Cortex of kidney (tissue), 1 donor: ENCODE data around the gene NEK5.

ENCODE experiments used
- DNase-seq: peaks from one replicate; lab custom pipeline; 2025; lab: John Stamatoyannopoulos, UW

NEK5 gene

DNA sequence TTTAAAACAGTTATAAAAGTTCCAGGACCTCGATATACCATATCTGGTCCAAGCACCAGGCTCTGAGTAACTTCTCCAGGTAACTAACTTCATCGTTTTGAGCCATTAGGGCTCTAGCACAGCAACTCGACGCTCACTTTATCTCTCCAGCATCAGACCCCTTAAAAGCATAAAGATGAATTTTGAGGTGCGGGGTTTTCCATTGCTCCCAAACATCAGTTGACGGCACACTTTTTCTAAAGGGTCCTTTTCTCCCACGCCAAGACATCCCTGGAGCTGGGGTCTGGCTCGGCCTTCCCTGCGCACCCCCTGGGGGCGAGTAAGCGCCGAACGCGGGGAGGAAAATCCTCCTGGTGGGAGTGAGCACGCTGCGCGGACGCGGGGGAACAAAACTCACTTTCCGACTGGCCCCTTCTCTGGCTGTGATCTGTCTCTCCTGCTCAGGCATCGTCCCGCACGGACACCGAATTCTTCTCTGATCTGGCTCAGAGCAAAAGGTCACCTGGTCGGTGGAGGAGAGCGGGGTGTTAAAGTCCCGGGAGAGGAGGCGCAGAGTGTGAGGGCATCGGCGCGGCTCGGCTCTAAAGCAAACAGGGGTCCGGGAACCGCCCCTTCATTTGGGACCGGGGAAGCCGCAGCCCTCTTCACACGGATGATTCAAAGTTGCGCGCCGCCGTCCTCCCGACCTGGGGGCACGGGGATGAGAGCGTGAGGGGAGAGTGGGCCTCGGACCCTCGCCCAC, 117.8 kb downstream of the NEK5 start, which contains the start of gene ATP7B:
Gene ATP7B, minus strand, starts transcription at position 561 of the 742 bp plus-strand sequence. Its CDS starts 113 bp downstream, at position 448.
- no peak for DNase-seq

DNA sequence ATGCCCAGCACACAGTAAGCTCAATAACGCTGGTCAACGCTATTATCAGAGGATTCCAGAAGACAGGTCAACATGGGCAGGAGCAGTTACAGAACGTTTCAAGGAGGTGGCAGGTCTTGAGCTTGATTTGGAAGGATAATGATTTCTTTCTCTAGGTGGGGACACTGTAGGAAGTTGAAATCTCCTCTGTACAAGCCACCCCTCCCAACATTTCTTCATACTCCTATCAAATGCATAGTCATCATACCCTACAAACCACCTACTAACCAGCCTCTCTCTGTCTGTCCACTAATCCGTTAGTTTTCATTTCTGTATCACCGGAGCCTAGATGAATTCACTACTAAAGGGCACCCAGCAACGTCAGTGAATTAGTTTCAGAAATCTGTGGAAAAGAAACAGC, 118.9 kb downstream of the NEK5 start:
- DNase-seq: no peak

DNA sequence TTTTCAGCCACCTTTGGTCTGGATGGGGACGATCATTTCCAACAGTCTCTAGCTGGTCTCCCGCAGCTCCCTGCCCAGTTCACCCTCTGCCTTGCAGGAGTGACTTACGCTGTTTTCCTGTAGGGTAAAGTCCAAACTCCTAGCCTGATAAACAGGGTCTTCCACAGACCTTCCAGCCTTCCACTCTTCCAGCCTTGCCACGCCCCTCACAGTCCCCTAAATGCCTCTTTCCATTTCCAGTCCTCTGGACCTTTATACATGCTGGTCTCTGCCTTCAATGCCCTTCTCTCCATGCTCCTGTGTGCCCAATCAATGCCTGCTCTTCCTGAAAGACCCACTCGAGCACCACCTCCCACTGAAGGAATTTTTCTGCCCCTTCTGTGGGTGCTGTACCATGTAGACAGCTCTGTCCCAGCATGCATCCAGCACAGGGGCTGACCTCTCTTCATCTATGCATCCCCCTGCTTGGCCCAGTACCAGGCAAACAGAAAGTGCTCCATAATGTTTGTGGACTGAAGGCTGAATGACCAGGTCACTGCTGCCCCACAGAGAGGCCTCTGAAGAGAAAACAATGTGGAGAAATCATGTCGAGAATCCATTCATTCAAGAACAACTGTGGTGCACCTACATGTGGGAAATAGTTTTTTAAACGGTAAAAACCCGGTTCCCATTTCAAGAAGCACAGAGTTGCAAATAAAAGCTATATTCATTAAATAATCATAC, 122.2 kb downstream of the NEK5 start:
- no peak for DNase-seq

DNA sequence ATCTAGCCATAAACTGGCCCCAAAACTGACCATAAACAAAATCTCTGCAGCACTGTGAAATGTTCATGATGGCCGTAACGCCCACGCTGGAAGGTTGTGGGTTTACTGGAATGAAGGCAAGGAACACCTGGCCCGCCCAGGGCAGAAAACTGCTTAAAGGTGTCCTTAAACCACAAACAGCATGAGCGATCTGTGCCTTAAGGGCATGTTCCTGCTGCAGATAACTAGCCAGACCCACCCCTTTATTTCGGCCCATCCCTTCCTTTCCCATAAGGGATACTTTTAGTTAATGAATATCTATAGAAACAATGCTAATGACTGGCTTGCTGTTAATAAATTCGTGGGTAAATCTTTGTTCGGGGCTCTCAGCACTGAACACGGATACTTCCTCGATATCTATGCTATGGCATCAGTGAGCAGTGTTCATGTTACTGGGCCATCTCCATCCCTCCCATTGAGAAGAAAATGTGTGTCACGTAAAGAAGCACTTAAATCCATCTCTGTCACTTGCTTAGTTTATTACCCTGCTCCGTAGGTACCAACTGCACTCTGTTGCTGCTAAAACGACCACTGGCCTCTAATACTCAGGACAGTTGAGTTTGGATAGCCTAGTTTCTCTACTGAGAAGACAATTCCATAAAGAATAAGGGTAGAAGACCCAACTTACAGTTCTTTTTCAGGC, 122.9 kb downstream of the NEK5 start:
- DNase-seq: no peak

DNA sequence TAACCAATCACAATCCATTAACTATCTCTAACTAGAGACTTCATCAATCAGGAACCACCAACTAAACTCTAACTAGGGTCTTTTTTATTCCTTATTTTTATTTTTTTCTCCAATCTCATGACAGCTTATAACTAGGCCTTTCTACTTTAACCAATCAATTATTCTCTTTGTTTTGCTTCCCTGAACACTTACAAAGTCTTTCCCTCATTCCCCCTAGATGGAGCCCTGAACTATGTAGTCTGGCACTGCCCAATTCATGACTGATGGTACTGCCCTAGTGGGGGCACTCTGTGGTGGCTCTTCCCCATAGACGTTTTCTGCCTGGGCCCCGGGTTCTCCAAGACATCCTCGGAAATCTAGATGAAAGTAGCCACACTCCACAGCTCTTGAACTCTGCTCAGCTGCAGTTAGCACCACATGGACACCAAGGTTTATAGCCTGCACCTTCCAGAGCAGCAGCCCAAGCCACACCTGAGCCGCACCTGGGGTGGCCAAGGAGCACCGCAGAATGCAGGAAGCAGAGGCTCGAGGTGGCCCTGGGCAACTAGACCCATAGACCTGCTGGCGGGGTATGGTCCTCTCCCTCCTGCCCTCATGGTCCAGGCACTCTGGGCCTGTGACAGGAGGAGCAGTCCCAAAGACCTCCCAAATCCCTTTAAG, 124.2 kb downstream of the NEK5 start:
- DNase-seq: no peak

DNA sequence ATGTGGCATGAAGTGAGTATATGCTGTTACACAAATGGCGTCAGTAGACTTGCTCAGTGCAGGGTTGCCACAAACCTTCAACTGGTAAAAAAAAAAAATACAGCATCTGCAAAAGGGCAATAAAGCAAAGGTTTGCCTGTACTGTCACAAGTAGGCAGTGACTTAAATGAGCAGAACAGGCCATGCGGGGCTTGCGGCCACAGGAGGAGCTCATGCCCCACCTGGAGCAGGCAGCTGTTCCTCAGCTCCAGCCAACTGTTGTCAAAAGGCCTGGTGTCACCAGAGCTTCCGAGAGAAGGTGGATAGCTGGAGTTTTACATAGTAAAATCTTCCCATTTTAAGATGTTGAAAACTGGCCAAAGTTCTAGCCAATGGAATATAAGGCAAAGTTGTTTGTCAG, 125.3 kb downstream of the NEK5 start:
- no peak for DNase-seq

DNA sequence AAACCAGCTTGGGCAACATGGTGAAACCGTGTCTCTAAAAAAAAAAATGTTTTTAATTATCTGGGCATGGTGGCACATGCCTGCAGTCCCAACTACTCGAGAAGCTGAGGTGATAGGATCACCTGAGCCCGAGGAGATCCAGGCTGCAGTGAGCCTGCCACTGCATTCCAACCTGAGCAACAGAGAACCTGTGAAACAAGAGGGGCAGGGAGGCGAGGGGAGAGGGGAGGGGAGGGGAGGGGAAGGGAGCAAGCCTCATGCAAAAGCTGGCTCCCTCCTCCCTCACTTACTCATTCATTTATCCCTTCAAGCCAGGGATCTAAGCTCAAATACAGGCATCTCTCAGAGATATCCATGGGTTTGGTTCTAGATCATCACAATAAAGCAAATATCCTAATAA, 126.5 kb downstream of the NEK5 start:
- no peak for DNase-seq

DNA sequence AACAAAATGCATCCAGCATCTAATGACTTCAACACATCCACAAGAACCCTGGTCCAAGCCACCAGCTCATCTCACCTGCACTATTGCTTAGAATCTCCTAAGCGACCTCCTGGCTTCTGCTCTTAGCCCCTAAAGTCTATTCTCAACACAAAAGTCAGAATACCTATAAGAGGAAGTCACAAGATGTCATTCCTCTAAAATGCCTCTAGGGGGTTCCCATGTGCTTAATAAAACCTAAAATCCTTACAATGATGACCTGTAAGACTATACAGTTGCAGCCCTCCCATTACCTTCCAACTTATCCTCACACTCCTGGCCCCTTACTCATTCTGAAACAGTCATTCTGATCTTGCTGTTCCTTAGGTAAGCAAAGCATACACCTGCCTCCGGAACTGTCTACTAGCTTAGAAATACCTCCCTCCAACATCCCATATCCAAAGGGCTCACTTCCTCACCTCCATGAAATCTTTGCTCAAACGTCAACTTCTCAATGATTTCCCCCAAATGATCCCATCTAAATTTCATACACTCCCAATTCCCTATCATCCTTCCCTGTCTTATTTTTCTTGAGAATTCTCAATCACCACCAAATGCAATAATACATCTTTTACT, 127.6 kb downstream of the NEK5 start:
- no peak for DNase-seq

DNA sequence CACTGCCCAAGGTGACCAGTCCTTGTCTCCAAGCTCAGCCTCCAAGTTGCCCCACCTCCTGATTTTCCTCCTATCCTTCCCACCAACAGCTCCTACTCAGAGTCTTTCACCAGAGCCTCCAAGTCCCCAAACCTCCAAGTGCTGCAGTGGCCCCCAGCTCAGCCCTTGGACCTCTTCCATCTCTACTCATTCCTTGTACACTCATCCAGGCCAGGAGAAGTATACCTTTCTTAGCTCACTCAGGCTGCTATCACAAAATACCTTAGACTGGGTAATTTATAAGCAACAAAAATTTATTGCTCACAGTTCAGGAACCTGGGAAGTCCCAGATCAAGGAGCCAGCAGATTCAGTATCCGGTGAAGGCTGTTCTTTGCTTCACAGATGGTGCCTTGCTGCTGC, 129.0 kb downstream of the NEK5 start:
- no peak for DNase-seq

DNA sequence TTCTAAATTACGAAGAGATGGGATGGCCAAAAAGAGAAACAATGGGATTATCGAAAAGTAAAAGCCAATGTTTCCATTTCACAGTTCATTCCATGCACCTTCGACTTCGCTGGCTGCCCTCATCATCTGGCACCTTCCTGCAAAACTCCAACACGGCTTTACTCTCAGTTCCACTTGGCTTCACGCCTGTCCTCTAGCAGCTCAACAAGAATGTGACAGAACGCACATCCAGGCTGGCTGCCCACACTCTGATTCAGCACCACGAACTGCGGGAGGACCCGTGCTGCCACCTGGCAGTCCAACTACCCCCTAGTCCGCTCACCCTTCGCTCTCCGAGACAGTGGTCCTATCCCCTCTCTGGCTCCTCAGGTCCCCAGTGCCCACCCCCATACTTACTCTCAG, 129.4 kb downstream of the NEK5 start:
- DNase-seq: no peak

DNA sequence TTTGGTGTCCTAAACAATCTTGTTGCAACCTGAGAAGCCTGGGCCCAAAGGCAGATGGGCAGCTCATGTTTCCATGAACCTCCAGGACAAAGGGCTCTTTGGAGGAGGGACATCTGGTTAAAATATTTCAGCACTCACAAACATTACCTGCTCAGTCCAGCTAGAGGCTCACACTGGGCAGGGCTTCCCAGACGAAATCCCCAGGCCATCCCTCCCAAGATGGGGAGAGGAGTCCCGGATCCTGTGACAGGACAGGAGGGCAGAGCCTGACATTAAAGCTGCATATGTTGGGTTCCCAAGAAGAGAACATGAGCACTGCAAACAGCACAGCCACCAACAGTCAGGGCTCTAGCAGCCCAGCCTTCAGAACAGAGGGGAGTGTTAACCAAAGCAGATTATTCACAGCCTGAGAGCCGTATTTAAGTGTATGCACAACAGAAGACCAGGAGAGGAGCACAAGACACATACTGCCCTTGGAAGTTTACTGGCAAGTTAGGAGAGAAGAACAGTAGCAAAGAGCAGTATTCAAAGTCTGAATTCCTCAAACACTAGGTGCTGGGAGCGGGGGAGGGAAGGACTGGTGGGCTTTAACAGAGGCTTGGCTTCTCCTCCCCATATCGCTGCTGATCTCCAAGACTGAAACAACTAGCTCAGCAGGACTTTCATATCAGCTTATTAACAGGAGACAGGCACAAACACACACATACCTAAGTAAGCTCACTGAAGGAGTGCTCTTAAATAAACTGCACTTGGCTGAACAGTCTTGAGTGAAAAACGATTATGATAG, 130.0 kb downstream of the NEK5 start:
- DNase-seq: no peak

DNA sequence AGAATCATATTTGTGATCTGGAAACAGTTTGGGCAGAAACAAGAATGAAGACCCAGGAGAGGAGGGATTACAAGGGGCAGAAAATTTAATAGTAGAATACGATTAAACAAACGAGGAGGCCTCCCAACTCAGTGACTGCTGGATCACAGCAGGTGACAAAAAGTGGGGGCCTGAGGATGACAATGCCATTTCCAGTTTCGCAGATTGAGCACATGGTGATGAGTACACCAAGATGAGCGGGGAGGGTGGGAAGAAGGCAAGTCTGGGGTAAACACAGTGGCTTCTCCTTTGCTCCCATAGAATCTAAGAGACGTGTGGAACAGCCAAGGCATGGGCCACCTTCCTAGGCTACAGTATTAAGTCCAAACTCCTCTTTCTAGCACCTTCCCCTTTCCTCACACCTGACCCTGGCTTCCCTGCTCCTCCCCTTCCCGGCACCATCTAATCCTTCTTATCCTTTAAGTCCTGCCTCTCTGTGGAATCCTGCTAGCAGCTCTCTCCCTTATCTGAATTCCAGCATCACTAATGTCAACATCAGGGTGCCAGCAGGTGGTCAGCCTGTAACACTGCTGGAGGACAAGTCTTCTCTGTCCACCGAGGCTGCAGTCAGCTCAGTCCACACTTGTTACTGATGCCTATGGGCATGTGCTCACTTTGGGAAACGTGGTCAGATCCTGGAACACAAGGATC, 131.1 kb downstream of the NEK5 start:
- DNase-seq: no peak

DNA sequence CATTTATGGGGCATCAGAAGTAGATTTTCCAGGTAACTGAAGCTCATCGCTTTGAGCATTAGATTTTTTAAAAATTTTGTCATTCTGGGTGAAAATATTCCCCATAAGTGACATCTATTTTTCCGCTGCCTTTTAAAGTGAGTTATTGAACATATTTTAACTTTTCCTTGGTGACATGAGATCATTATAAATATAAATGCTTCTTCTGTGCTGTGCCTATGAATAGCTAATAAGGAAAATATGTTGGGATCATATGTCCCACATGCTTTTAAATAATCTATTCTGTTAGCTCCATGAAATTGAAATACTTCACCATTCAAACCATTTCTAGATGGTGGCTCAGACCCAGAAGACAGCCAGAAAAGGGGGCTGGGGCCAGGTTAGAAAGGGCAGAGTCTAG, 131.7 kb downstream of the NEK5 start:
- DNase-seq: no peak

DNA sequence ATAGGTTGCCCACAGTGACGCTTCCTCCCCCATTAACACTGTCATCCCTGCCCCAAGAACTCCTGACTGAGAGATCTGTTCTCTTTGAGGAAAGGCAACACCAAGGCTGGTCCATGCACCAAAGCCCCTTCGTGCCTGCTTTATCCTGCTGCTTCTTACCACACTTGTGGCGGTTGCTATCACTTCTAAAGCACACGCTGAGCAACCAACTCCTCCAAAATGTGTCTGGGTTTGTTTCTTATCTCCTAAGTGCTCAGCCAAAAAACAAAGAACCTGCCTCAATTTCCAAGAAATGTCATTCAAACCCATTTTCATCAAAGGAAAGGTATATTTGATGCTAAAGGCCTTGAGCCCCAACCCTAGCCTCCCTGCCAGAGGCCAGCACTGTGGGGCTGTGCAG, 132.2 kb downstream of the NEK5 start:
- no peak for DNase-seq

DNA sequence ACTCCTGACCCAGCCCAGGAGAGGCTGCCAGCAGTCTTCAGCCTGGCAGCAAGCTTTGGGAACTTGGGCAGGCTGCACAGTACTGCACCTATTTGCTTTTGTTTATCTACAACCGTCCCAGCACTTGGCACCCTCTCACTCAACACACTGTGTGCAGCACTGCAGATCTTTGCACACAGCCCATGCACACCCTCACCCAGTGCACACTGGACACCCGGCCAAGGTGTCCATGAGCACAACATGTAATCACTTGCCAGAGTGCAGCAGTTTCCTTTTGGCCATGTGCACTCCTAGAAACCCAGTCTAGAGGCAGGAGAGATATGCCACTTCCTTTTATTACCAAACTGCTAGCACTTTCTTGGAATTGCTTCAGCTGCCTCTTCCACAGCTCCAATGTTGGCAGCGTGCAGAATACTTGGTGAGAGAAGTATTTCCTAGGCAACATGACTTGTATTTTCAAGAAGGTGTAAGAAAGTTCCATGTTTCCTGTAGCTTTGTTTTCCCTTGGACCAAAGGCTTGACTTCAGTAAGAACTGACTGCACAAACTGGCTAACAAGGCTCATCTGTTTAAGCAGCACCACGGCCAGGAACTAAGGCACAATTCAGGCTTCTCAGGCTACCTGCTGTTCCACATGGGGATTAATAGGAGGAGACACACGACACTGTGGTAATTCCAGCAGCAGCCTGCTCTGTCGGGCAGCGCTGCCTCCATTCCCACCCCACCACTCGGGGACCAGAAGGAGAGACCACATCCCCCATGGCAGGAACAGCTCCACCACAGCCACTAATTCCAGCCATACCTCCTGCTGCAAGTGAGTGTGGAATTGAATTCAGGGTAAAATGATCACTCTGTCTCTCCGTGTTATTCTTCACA, 133.0 kb downstream of the NEK5 start:
- DNase-seq: no peak

DNA sequence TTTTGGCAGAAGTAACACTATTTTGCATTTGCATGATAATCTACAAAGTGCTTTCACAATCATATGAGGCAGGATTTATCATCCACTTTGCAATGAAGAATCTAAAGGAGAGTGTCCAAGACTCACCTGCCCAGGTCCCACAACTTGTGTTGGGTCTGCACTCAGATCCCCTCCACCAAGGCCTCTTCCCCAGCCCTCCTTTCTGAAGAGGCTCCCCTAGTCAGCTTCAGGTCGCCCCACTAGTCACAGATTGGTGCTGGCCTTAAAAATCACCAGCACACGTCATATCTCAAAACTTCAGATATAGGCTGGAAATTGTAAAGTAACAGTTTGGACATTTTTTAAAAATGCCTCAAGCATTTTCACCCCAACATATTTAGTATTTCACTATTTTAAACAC, 135.2 kb downstream of the NEK5 start:
- no peak for DNase-seq

DNA sequence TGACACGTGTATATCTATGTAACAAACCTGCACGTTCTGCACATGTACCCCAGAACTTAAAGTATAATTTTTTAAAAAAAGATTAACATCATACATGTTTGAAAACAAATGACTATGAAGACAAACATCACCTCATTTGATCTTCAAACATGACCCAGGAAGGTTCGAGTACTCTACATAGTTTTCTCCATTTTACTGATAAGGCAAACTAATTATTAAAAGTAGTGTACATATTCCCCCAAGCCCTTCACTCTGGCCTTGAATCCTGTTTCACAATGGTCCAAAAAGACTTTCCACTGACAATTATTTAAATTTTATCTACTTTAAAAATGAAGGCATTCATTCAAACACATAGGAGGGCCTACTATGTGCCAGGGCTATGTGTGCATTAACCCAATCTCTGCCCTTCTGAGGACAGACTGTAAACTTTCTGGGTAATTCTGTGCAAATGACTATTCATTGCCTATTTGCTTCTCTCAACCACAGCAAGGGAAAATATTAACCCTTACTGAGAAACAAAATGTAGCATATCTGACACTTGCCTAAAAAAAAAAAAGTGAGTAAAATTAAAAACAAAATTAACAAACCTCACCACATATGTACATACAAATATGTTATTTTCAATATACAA, 139.8 kb downstream of the NEK5 start:
- DNase-seq: no peak
